GM10248 (cell line): Measurements from ENCODE around the gene FOXL3.

ENCODE experiments used
- CTCF ChIA-PET: fragments of 300-600 bp; sonication (Branson Sonifier 250); formaldehyde crosslinking; extraction: SDS; loops from one replicate; lab custom pipeline; 2021; ENCODE audit warnings: antibody characterized with exemption; lab: Yijun Ruan, JAX
- POLR2A ChIA-PET: fragments of 350-650 bp; sonication (Branson Sonifier 250); formaldehyde crosslinking; extraction: SDS; loops from one replicate; lab custom pipeline; 2020; ENCODE audit warnings: antibody characterized with exemption; lab: Yijun Ruan, JAX
- DNase-seq: peaks from one replicate; pipeline ENCODE4 v3.0.0; 2012; ENCODE audit errors: extremely low spot score
- TF ChIP-seq, protein P1 (sequence below): IDR thresholded peaks from 2 replicates; pipeline ENCODE4 v1.5.1; 2012; ENCODE audit warnings: mild to moderate bottlenecking, low read depth; ENCODE audit errors: extremely low read depth, missing control alignments, control extremely low read depth

Gene FOXL3

GRCh38 chr7:265998-266850, 23.7 kb upstream of the FOXL3 start:
- ChIA-PET POLR2A (no interaction called here), CTCF (interaction anchor here (5.4 kb wide), 1 partner anchor 10 kb away, joined by 61 read pairs; no protein-coding TSS in a partner anchor)
- TF ChIP-seq, protein P1, sequence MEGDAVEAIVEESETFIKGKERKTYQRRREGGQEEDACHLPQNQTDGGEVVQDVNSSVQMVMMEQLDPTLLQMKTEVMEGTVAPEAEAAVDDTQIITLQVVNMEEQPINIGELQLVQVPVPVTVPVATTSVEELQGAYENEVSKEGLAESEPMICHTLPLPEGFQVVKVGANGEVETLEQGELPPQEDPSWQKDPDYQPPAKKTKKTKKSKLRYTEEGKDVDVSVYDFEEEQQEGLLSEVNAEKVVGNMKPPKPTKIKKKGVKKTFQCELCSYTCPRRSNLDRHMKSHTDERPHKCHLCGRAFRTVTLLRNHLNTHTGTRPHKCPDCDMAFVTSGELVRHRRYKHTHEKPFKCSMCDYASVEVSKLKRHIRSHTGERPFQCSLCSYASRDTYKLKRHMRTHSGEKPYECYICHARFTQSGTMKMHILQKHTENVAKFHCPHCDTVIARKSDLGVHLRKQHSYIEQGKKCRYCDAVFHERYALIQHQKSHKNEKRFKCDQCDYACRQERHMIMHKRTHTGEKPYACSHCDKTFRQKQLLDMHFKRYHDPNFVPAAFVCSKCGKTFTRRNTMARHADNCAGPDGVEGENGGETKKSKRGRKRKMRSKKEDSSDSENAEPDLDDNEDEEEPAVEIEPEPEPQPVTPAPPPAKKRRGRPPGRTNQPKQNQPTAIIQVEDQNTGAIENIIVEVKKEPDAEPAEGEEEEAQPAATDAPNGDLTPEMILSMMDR, result no peak
- no peak for DNase-seq

DNA sequence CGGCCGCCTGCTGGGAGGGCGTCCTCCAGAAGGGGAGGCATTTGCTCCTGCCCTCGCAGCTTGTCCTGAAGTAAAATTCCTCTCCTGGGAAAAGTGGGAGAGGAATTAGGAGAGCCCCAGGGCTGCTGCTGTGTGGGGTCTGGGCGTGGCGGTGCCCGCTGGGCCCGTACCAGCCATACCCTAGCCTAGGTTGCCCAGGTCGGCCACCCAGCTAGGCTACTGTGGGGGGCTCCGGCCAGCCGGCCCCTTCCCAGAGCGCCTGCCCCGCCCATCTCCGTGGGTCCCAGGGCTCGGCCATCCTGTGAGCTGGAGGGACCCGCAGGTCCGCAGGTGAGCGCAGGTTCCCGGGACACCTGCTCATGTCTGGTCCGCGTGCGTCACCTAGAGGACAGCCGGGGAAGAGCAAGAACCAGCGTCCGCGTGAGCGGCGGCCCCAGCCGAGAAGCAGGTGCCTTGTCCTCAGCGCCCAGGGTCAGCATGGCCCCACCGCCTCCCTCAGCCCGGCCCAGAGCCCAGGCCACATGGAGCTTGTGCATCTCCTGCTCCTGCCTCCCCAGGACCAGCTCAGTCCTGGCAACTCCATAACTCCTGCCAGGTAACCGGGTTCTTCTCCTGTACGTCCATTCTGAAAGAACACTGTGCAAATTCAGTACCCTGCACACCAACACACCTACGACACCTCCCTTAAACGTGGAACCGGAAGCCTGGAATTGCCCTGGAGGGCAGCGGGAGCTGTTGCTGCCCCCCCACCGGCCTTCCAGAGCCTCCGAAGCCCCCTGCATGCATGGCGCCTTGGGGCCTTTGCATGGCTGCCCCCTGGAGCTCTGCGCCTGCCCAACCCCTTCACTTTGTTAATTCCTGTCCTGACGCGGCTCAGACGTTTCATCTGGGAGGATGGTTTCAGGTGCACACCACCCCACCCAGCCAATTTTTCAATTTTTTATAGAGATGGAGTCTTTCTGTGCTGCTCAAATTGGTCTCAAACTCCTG, 22.8 kb upstream of the FOXL3 start:
- TF ChIP-seq, protein P1, result no peak
- POLR2A ChIA-PET, result no interaction called here
- CTCF ChIA-PET, result interaction anchor here (5.4 kb wide), 1 partner anchor 9 kb away, joined by 61 read pairs; no protein-coding TSS in a partner anchor
- no peak for DNase-seq

- CTCF ChIA-PET, result no interaction called here
- POLR2A ChIA-PET, result no interaction called here
- TF ChIP-seq, protein P1, result no peak
- DNase-seq, result no peak
These were observed 21.0 kb upstream of the FOXL3 start for GRCh38 chr7:268991-269390.

DNA sequence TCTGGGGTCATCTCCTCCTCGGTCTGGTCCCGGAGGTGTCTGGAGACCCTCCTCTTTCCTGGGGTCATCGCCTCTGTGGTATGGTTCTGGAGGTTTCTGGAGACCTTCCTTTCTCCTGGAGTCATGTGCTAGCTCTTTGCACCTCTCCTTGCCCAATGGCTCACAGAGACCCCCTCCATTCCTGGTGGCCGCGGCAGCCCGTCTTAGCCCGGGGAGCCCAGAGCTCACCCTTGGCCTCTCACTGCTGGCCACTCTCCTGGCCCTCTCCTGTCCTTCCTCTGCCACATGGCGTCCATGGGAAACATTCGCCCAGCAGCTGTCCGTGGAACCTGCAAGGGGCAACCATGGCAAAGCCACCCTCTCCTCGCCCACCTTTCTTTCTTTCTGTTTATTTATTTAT, 20.2 kb upstream of the FOXL3 start:
- ChIA-PET CTCF (no interaction called here), POLR2A (no interaction called here)

DNA sequence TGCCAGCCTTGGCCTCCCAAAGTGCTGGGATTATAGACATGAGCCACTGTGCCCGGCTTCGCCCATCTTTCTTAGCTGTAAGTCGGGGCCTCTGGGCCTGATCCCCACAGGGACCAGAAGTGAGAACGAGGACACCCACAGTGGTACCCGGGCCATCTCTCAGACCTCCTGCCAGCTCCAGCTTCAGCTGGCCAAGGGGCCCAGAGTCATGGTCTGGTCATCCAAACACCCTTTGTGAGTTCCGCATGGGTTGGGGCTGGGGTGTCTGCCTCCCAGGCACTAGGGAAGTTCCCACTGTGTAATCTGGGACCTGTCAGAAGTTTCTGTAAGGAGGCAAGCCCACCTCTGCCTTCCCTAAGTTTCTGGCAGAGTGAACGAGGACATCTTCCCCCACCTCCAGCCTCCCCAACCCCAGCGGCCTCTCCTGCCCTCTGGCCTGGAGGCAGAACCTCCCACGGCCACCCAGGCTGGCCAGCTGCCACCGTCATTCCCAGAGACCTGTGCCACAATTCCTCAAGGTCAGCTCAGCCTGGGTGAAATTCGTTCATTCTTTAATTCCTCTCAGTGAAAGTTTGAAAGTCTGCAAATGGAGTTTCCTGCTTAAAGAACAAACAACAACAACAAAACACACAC, 19.5 kb upstream of the FOXL3 start:
- TF ChIP-seq, protein P1, result no peak
- POLR2A ChIA-PET, result no interaction called here
- no peak for DNase-seq
- CTCF ChIA-PET, result no interaction called here

More for the DNA sequence above, 20.2 kb upstream of the FOXL3 start:
- no peak for DNase-seq
- TF ChIP-seq, protein P1, result no peak
